NCI-H748 (cell line): ENCODE measurements around the gene HEATR3.

Experiments
- DNase-seq: peaks from one replicate; lab custom pipeline; 2025; ENCODE audit not compliant: unreplicated experiment; lab: John Stamatoyannopoulos, UW

Gene HEATR3

DNA sequence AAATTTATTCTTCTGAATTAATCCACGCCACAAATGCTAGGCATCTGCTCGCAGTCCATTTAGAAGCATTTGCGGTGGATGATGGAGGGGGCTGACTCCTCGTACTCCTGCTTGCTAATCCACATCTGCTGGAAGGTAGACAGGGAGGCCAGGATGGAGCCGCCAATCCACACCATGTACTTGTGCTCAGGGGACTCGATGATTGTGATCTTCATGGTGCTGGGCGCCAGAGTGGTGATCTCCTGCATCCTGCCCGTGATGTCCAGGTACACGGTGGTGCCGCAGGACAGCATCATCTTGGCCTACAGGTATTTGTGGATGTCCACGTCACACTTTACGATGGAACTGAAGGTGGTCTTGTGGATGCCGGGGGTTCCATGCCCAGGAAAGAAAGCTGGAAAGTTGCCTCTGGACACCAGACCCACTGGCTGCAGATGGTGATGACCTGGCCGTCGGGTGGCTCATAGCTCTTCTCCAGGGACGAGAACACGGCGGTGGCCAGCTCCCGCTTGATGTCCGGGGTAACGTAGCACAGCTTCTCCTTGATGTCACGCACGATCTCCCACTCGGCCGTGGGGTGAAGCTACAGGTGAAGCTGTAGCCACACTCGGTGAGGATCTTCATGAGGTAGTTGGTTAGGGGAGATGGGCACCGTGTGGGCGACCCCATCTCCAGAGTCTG, 7.5 kb upstream of the HEATR3 start:
- DNase-seq: no peak

GRCh38 chr16:50059111-50059510, 6.7 kb upstream of the HEATR3 start:
- peak; percentile 6 for DNase-seq

DNA sequence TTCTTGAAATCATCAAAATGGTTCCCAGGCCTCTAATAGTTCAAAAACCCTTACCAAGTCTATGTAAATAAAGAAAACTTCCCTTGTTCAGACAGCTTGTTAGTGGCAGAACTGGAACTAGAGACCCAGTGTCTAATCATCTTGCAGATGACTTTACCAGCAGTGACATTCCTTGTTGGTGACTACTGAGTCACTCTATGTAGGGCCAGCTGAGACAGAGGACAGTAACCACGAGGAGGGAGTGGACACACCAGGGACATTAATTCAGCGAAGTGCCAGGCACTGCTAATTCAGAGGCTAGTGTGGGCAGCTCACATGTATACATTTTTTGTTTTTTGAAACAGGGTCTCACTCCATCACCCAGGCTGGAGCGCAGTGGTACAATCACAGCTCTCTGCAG, 6.1 kb upstream of the HEATR3 start:
- DNase-seq: no peak

GRCh38 chr16:50061326-50061725, 4.4 kb upstream of the HEATR3 start:
- DNase-seq: no peak

DNA sequence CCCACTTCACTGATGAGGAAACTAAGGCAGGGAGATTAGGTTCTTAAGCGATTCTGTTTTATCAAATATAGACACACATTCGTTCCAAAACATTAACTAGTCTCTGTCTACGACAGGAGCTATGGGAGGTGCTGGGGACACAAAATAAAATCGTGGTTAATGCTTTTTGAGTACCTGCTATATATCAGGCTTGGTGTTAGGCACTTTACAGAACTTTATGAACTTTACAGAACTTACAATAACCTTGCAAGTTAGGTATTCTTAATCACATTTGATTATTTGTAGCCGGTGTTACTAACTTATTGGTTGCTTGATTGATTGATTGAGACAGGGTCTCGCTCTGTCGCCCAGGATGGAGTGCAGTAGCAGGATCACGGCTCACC, 538 bp upstream of the HEATR3 start:
- DNase-seq: no peak

- DNase-seq: no peak
Observed at GRCh38 chr16:50066482-50067289, 916 bp downstream of the HEATR3 start.

DNA sequence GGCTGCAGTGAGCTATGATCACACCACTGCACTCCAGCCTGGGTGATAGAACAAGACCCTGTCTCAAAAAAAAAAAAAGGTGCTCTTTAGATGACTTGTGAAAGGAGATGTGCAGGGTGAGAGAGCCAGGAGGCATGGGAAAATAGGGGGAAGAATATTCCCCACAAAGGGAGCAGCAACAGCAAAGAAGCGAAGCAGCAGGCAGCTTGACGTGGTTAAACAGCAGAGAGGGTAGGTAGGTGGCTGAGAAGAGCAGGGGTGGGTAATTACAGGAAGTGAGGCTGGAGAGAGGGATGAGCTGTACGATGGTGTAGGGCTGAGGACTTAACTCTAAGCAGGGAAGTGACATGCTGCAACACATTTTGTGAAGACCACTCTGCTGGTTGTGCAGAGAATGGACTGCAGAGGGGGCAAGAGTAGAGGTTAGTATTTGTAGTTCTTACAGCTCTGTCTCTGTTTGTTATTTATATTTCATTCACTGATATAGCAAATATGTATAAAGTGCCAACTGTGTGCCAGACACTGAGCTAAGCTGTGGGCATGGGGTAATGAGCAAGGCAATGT, 1.6 kb downstream of the HEATR3 start:
- DNase-seq: peak; percentile 40

- no peak for DNase-seq
Observed at GRCh38 chr16:50068550-50068949, 2.8 kb downstream of the HEATR3 start.

DNA sequence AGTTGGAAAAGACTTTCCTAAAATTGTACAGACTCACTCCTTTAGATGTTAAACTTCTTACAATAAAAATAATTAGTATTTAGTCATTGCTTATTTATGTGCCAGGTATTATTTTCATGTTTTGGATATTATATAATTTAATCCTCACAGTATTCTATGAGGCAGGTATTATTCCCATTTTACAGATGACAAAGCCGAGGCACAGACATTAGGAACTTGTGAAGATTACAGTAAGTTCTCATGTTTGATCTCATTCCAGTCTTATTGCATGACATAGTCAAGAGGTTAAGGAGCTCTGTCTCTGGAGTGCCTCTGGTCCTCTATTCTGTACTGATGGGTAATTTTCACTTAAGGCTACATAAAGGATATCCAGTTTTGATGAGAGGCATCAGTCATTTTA, 3.3 kb downstream of the HEATR3 start:
- DNase-seq: no peak

- DNase-seq: no peak
Observed at GRCh38 chr16:50071075-50071671, 5.4 kb downstream of the HEATR3 start.

DNA sequence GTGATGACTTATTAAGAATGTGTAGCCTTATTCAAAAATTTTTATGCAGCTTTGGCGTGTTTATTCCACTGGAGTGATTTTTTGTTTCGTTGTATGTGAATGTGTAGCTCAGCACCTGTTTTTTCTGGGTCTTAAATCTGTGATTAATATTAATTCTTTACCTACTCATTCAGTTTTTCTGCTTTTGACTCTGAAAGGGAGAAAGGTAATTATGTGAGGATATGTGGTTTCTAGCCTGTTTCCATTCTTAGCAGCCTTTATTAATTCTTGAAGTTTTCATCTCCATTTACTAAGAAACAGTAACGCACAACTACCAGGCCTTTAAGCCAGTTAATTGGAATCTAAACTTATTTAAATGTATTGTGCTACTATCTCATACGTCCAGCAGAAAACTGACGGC, 7.0 kb downstream of the HEATR3 start:
- no peak for DNase-seq

GRCh38 chr16:50079397-50080140, 13.8 kb downstream of the HEATR3 start:
- DNase-seq: no peak

GRCh38 chr16:50081428-50082018, 15.8 kb downstream of the HEATR3 start:
- DNase-seq: no peak

DNA sequence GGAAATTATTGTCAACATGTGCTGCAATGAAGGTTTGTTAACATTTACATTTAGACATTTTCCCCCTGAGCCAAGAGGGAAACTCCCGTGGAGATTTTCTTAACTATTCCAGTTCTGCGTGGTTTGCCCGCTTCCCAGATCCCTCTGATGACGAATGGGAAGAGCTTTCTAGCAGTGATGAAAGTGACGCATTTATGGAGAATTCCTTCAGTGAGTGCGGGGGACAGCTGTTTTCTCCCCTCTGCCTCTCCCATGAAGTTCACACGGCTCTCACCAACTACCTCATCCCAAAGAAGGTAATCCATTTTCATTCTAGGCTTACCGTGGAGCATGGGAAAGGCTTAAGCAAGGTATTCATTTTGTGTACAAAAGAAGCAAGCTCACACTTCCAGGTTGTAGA, 18.2 kb downstream of the HEATR3 start:
- DNase-seq: no peak

DNA sequence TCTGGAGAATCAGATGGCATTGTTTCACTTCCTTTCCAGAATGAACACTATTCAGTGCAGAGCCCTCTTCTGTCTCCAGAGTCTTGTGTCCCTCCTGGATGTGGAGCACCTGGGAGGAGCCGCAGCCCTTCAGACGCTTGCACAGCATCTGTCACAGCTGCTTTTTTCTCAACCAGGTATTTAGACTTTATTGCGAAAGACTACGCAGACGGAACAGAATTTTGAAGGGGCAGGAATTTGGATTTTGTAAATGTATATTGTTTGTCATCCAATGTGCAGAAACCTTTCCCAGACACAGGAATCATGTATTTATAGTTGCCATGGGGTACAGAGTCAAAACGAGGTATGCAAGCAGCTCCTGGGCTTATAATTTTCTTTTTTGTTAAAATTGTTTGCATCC, 20.4 kb downstream of the HEATR3 start:
- DNase-seq: no peak

DNA sequence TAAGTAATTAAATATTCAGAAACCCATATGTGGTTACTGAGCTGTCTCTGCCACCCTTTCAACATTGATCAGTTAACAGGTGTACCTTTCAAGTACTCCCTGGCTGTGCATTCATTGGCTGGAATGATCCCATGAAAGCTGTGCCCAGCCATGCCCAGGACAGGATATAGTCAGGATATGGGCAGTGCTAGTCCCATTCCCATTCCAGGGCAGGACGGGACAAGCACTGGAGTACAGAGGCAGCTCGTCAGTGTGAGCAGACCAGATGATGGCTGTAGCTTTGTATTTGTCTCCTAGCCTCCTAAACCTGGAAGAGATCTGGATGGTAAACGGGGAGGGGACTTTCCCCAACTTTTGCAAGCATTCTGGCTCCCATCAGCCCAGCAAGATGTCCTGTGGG, 22.5 kb downstream of the HEATR3 start:
- no peak for DNase-seq

DNA sequence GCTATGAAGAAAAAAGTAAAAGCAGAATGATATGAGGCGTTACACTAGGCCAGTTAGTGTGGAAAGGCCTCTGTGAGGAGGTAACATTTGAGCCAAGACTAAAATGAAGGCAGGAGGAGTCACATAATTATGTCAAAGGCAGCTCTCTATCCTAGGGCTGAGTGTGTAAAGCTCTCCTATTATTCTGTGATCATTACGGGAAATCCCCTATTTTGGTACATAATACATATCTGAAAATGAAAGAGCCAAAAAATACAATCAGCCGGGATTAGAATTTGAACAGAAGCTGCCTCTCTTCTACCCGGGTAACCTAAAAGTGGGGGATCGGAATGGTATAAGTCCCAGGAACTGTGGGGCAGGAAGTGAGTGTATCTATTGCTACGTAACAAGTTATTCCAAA, 27.1 kb downstream of the HEATR3 start:
- no peak for DNase-seq

- DNase-seq: no peak
Observed at GRCh38 chr16:50093607-50094539, 28.1 kb downstream of the HEATR3 start.

DNA sequence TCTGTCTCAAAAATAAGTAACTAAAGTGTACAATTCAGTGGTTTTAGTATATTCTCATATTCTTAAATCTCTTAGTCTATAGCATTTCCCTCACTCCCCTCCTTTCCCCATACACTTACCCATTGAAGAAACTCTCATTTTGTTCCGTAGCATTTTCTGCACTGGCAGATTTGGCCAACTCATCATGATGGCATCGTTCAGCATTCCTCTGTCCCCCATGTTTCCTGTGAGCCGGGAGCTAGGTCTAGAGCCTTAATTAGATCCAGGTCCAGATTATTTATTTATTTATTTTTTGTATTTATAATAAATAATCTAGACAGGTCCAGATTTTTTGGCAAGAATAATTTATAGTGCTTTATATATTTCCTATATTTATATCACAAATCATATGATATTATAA, 31.0 kb downstream of the HEATR3 start:
- no peak for DNase-seq
